HPDE6-E6E7 (cell line): ENCODE measurements around the gene C9orf57.
"Not testable (repeated sequence)": the region's sequence is repeated elsewhere in the genome, so short reads cannot be mapped to it uniquely, and the experiment has no call there.

ENCODE experiments used
- DNase-seq: peaks from one replicate; pipeline ENCODE4 v3.0.0; 2011; ENCODE audit warnings: missing footprints; ENCODE audit errors: extremely low spot score

C9orf57 gene

DNA sequence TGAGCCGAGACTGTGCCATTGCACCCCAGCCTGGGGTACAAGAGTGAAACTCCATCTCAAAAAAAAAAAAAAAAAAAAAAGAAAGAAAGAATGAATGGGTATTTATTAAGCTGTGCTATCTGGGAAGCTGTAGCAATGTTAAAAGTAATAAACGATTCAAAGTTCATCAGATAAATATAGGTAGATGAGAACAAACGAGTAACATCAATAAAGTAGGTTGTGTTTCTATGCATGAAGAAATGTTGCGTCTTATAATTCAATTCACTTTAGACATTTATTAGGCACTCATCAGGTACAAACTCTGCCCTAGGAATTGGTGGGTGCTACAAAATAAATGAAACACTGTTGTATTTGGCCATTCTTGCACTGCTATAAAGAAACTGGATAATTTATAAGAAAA is 36.8 kb downstream of the C9orf57 start:
- DNase-seq: no peak

DNA sequence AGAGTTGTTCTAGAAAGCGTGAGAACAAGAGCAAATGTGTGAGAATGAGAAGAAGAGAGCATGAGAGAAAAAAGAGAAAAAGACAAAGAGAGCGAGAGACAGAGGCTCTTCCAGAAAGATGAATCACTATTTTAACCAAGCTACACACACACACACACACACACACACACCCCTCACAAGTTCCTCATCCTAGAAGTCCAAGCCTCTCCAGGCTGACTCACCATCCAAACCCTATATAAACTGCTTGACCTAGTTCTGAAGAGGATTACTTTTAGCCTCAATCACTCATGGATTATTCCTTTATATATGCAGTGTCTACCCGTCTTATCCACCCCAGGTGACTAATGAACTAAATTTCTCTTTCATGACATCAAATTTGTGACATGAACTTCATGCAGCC is 37.6 kb downstream of the C9orf57 start:
- peak; percentile 59 for DNase-seq

DNA sequence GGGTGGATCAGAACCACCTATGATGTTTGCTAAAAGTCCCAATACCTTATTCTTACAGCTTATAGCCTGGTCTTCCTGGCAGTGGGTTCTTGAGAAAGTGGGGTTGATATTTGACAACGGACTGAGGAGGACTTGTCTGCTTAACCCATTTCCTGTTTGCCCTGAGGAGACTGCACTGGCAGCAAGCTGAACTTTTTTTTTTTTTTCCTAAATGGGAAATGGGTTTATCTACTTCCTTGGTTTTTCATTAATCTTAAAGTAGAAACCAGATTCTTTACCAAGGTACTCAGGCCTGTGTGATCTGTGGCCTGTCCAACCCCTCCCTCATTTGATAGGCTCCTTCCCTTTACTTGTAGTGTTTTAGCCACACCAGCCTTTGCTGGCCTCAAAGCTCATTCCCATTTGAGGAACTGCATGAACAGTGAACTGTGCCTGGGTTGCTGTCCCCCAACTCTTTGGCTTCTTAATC is 47.1 kb downstream of the C9orf57 start:
- no peak for DNase-seq

DNA sequence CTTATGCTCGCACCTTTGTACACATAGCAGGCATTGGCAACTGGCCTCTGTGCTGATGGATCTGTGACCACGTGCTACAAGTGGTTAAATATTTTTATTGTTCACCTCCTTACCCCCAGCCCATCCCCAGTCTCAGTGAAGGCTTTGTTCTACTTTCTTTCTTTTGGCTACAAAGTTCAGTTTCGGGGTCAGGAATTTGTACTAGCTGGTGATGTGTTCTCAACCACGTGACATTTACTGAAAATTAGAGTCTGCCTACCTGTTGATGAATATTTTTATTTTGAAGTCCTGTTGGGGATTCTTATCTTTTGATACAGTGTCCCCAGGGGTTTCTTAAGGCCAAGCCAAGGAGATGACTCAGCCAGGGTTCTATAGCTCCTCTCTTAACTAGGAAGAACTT is 47.8 kb downstream of the C9orf57 start:
- no peak for DNase-seq

DNA sequence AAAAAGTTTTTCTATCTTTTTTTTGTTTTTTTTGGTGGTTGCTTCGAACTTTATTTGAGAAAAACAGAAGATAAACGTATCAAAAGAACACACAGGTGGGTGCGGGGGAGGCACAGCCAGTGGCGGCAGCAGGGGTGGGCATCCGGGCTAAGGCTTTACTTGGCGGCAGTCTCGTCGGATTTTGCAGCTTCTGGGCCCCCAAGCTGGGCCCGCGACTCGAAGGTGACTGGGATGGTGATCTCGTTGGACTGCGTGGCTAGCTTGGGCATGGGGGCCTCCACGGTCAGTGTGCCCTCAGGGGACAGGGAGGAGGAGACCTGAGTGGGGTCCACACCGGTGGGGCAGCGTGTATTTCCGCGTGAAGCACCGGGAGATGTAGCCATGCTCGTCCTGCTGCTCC is 52.7 kb downstream of the C9orf57 start:
- not testable (repeated sequence) for DNase-seq

DNA sequence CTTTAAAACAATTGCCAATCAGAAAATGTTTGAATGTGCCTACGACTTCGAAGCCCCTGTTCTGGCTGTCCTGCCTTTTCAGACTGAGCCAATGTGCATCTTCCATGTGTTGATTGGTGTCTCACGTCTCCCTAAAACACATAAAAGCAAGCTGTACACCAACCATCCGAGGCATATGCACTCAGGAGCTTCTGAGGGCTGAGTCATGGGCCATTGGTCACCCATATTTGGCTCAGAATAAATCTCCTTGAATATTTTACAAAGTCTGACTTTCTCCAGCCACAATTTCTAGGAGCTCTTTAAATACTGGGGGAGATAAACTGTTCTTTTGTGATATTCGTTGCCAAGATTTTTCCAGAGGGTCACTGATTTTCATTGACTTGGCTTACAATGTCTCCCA is 53.9 kb downstream of the C9orf57 start:
- no peak for DNase-seq

DNA sequence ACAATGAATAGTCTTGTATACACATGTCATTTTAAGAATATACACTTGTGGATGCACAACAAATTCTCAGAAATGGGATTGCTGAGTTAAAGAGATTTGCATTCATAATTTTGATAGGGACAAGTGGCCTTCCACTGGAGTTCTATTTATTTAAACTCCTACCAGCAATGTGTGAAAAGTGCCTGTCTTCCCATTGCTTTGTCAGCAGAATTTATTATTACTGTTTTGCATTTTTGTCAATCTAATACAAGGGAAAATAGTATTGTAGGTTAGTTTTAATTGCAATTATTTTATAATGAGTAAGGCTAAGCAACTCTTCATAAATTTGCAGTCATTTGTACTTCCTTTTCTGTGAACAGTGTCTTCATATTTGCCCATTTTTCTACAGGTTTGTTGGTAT is 55.0 kb downstream of the C9orf57 start:
- DNase-seq: no peak
